HCT116 (cell line): ENCODE data around the gene CAMK2G. TPM values are rescaled to one million over a fixed set of nuclear protein-coding genes. Genes with fewer than 3 reads are reported as not detected.

ENCODE experiments used
- ATAC-seq: fragments of 200-7000 bp; cut with Tn5 transposase; 2 replicates; pipeline ENCODE4 v1.9.1; 2020; ENCODE audit warnings: mild to moderate bottlenecking, moderate library complexity
- BruUV-seq: library from RNA; stranded (reverse); fragments of 400-500 nt; replicated peaks from 2 replicates; lab custom pipeline; 2021; lab: Mats Ljungman, UMichigan
- CTCF ChIA-PET: fragments of 300-600 bp; sonication (Branson Sonifier 250); formaldehyde crosslinking; loops from one replicate; lab custom pipeline; 2021; ENCODE audit warnings: antibody characterized with exemption; lab: Charles Lee
- POLR2A ChIA-PET: fragments of 300-600, 350-600 bp; sonication (Branson Sonifier 250); formaldehyde crosslinking; loops from one replicate; lab custom pipeline; 2021; ENCODE audit warnings: antibody characterized with exemption; lab: Charles Lee
- RAD21 ChIA-PET, 2 experiments: fragments of 300-600 bp; sonication (Branson Sonifier 250); formaldehyde crosslinking; loops; one replicate each; lab custom pipeline; 2023; ENCODE audit warnings: low total read pairs in 2 of 2; ENCODE audit not compliant: uncharacterized antibody in 2 of 2, unreplicated experiment in 2 of 2, low non-redundant PET in 1 of 2; lab: Charles Lee
- DNase-seq: peaks from one replicate; pipeline ENCODE4 v3.0.0-alpha.2; 2010; ENCODE audit warnings: low read depth, low spot score
- H2AFZ ChIP-seq: fragments of 200-600 bp; shearing (Covaris generic), sonication (generic); 2 replicates; pipeline ENCODE4 v1.6.1; 2017; ENCODE audit warnings: low read depth, mixed run types, mixed read lengths, antibody characterized with exemption, low read length; ENCODE audit not compliant: poor library complexity, severe bottlenecking
- H3K27ac ChIP-seq: 2 replicates; pipeline ENCODE4 v1.5.1; 2012; ENCODE audit warnings: low read depth, low read length
- H3K27me3 ChIP-seq: fragments of 200-600 bp; sonication (generic); 2 replicates; pipeline ENCODE4 v1.6.1; 2016; ENCODE audit warnings: mixed run types, low read length, mixed read lengths; ENCODE audit not compliant: insufficient read depth
- H3K36me3 ChIP-seq, 2 experiments: fragments of 200-500 bp in 1 of 2; fragments of 200-600 bp in 1 of 2; sonication (Bioruptor generic) in 1 of 2; sonication (generic) in 1 of 2; 2 replicates each; pipeline versions ENCODE4 v1.5.1 to v1.6.1; 2014 to 2016; ENCODE audit warnings: low read length in 2 of 2, inconsistent platforms in 1 of 2, mixed read lengths in 1 of 2, mixed run types in 1 of 2; ENCODE audit not compliant: insufficient read depth in 2 of 2, control insufficient read depth in 1 of 2
- H3K4me1 ChIP-seq, 2 experiments: fragments of 200-600 bp in 1 of 2; sonication (generic) in 1 of 2; 2 replicates each; pipeline versions ENCODE4 v1.5.1 to v1.6.1; 2012 to 2017; ENCODE audit warnings: low read length in 2 of 2, inconsistent platforms in 1 of 2, mild to moderate bottlenecking in 1 of 2, mixed read lengths in 1 of 2, mixed run types in 1 of 2, moderate library complexity in 1 of 2; ENCODE audit not compliant: insufficient read depth in 2 of 2, control insufficient read depth in 1 of 2
- H3K4me2 ChIP-seq: fragments of 200-600 bp; sonication (generic); 2 replicates; pipeline ENCODE4 v1.6.1; 2017; ENCODE audit warnings: mixed run types, low read length, mixed read lengths
- H3K4me3 ChIP-seq, 2 experiments: fragments of 200-600 bp in 1 of 2; sonication (generic) in 1 of 2; replicated peaks in 1 of 2; 2 replicates each; pipeline ENCODE4 v1.5.1; 2011 to 2016; ENCODE audit warnings: low read length in 2 of 2, control low read depth in 1 of 2, low read depth in 1 of 2, mild to moderate bottlenecking in 1 of 2, mixed read lengths in 1 of 2, mixed run types in 1 of 2
- H3K79me2 ChIP-seq: fragments of 200-600 bp; sonication (generic); 2 replicates; pipeline ENCODE4 v1.6.1; 2017; ENCODE audit warnings: mild to moderate bottlenecking, mixed run types, low read length, moderate library complexity, mixed read lengths; ENCODE audit not compliant: insufficient read depth
- H3K9ac ChIP-seq: fragments of 200-600 bp; sonication (generic); 2 replicates; pipeline ENCODE4 v1.6.1; 2016; ENCODE audit warnings: low read length, mixed read lengths
- H3K9me2 ChIP-seq: fragments of 200-600 bp; sonication (generic), shearing (Covaris generic); 2 replicates; pipeline ENCODE4 v1.6.1; 2017; ENCODE audit warnings: mixed run types, mild to moderate bottlenecking, moderate library complexity; ENCODE audit not compliant: insufficient read depth
- H3K9me3 ChIP-seq, 2 experiments: fragments of 200-500 bp in 1 of 2; fragments of 200-600 bp in 1 of 2; sonication (Bioruptor generic) in 1 of 2; sonication (generic) in 1 of 2; 2 replicates each; pipeline ENCODE4 v1.6.1; 2014 to 2017; ENCODE audit warnings: low read length in 2 of 2, mixed read lengths in 2 of 2, inconsistent platforms in 1 of 2, low read depth in 1 of 2, mild to moderate bottlenecking in 1 of 2, mixed run types in 1 of 2, moderate library complexity in 1 of 2; ENCODE audit not compliant: control insufficient read depth in 1 of 2, insufficient read depth in 1 of 2
- H4K20me1 ChIP-seq: fragments of 200-600 bp; sonication (generic), shearing (Covaris generic); 2 replicates; pipeline ENCODE4 v1.6.1; 2017; ENCODE audit warnings: mixed run types, mild to moderate bottlenecking, moderate library complexity; ENCODE audit not compliant: insufficient read depth
- CEBPB ChIP-seq: IDR thresholded peaks from 2 replicates; pipeline ENCODE4 v1.6.1; 2012; ENCODE audit warnings: low read depth
- FOSL1 ChIP-seq: IDR thresholded peaks from 2 replicates; pipeline ENCODE4 v1.6.1; 2012; ENCODE audit warnings: low read depth
- JUND ChIP-seq: IDR thresholded peaks from 2 replicates; pipeline ENCODE4 v1.6.1; 2012
- POLR2AphosphoS5 ChIP-seq: IDR thresholded peaks from 2 replicates; pipeline ENCODE4 v1.6.1; 2011; ENCODE audit warnings: mild to moderate bottlenecking, low read depth, low read length, moderate library complexity
- RAD21 ChIP-seq: IDR thresholded peaks from 2 replicates; pipeline ENCODE4 v1.6.1; 2012; ENCODE audit warnings: low read depth, mild to moderate bottlenecking
- SRF ChIP-seq: IDR thresholded peaks from 2 replicates; pipeline ENCODE4 v1.6.1; 2012; ENCODE audit warnings: low read depth
- TCF7L2 ChIP-seq: IDR thresholded peaks from 2 replicates; pipeline ENCODE4 v1.7.0; 2011; ENCODE audit warnings: borderline replicate concordance, inconsistent platforms; ENCODE audit not compliant: insufficient read depth, insufficient read length; ENCODE audit errors: extremely low read depth
- YY1 ChIP-seq: IDR thresholded peaks from 2 replicates; pipeline ENCODE4 v1.6.1; 2011; ENCODE audit warnings: low read length, low read depth, moderate library complexity, mild to moderate bottlenecking; ENCODE audit not compliant: insufficient replicate concordance; ENCODE audit errors: extremely low read depth
- ZFX ChIP-seq: fragments of 450-650 bp; IDR thresholded peaks from 2 replicates; pipeline ENCODE4 v1.6.1; 2017
- ZNF274 ChIP-seq: fragments of 200-500 bp; sonication (Bioruptor generic); IDR thresholded peaks from 2 replicates; pipeline ENCODE4 v1.6.1; 2014; ENCODE audit warnings: mild to moderate bottlenecking, low read depth, low read length, inconsistent platforms
- intact Hi-C: fragments of 100-400 bp; cut with micrococcal nuclease; formaldehyde crosslinking; loops from 2 replicates; pipeline ENCODE4 v1.10.0; 2022
- total RNA-seq: library from RNA; stranded (reverse); gene quantifications from one replicate; pipeline ENCODE4 v1.2.1, GENCODE V29; 2021; ENCODE audit not compliant: unreplicated experiment
- TF ChIP-seq, protein P1 (sequence below), 3 experiments: fragments of 200-600 bp in 1 of 3; sonication (generic) in 1 of 3; IDR thresholded peaks in 2 of 3; conservative IDR thresholded peaks in 1 of 3; 2 replicates each; pipeline ENCODE4 v1.5.1; 2012 to 2017; ENCODE audit warnings: low read depth in 2 of 3, low read length in 2 of 3, antibody characterized with exemption in 1 of 3, borderline replicate concordance in 1 of 3, control low read depth in 1 of 3, mild to moderate bottlenecking in 1 of 3, mixed read lengths in 1 of 3, mixed run types in 1 of 3, moderate library complexity in 1 of 3; ENCODE audit not compliant: insufficient read depth in 1 of 3

The CAMK2G gene
- total RNA-seq, 1 experiment from 2014 or later, result 28.3 TPM

- H3K27me3 ChIP-seq, result no peaks in the 10 kb centered on the region
- H3K27ac ChIP-seq, result no peak overlapping the region
- no TSS peak for BruUV-seq
- no peaks in the 10 kb centered on the region for H3K9me2 ChIP-seq
- H3K79me2 ChIP-seq, result no peaks in the 10 kb centered on the region
- H3K9ac ChIP-seq, result no peak overlapping the region
- H3K4me3 ChIP-seq, result no peak overlapping the region
- ATAC-seq (no peak), DNase-seq (no peak)
- ChIA-PET RAD21 (no interaction called here), POLR2A (interaction anchor here (2.3 kb wide), 1 partner anchor 13 kb away, joined by 13 read pairs; no protein-coding TSS in a partner anchor)
- H4K20me1 ChIP-seq, result no peaks in the 10 kb centered on the region
- TF ChIP-seq YY1, result no peak
- TF ChIP-seq ZNF274, result no peak
- TF ChIP-seq JUND, result no peak
- TF ChIP-seq TCF7L2, result no peak
- TF ChIP-seq RAD21, result no peak
- TF ChIP-seq FOSL1, result no peak
- no peak for TF ChIP-seq SRF
- no peak for TF ChIP-seq ZFX
- TF ChIP-seq POLR2AphosphoS5, result no peak
- TF ChIP-seq, protein P1, sequence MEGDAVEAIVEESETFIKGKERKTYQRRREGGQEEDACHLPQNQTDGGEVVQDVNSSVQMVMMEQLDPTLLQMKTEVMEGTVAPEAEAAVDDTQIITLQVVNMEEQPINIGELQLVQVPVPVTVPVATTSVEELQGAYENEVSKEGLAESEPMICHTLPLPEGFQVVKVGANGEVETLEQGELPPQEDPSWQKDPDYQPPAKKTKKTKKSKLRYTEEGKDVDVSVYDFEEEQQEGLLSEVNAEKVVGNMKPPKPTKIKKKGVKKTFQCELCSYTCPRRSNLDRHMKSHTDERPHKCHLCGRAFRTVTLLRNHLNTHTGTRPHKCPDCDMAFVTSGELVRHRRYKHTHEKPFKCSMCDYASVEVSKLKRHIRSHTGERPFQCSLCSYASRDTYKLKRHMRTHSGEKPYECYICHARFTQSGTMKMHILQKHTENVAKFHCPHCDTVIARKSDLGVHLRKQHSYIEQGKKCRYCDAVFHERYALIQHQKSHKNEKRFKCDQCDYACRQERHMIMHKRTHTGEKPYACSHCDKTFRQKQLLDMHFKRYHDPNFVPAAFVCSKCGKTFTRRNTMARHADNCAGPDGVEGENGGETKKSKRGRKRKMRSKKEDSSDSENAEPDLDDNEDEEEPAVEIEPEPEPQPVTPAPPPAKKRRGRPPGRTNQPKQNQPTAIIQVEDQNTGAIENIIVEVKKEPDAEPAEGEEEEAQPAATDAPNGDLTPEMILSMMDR (IDR thresholded peaks at IDR 0.05 in 2 of 3, conservative IDR thresholded peaks at IDR 0.05 in 1 of 3; ENCODE audit: borderline replicate concordance in 1 of 3, insufficient read depth in 1 of 3, low read depth in 2 of 3, low read length in 2 of 3), result no peak
- TF ChIP-seq CEBPB, result no peak
- TF ChIP-seq, all 23 proteins: peak for 0
- no peak overlapping the region for H3K4me2 ChIP-seq
- intact Hi-C loops, result no loop called here
- no peaks in the 10 kb centered on the region for H3K9me3 ChIP-seq
- H3K36me3 ChIP-seq, result no peaks in the 10 kb centered on the region
- CTCF ChIA-PET, result interaction anchor here (1.6 kb wide), 1 partner anchor 10 kb away, joined by 5 read pairs; no protein-coding TSS in a partner anchor
- H3K4me1 ChIP-seq, result peaks cover 33 to 60% of the 10 kb centered on the region in 2 experiments
- H2AFZ ChIP-seq, result no peak overlapping the region
Measured at GRCh38 chr10:73901261-73901660, 26.9 kb upstream of the CAMK2G start.
